K562 (cell line): ENCODE results near the gene MORF4L1. TPM values are rescaled to one million over a fixed set of nuclear protein-coding genes. Genes with fewer than 3 reads are reported as not detected.

Source experiments
- CSDE1 ChIP-seq, 2 experiments: fragments of 450-650 bp; IDR thresholded peaks; 2 replicates each; pipeline ENCODE4 v1.6.1; 2016; ENCODE audit warnings: mild to moderate bottlenecking in 1 of 2
- FOXP4 ChIP-seq: sonication (generic); formaldehyde crosslinking; IDR thresholded peaks from 2 replicates; pipeline ENCODE4 v1.8.0; 2022; ENCODE audit warnings: mild to moderate bottlenecking, missing genetic modification reagents, borderline replicate concordance
- GABPA ChIP-seq: fragments of 200-800 bp; sonication (Bioruptor generic); conservative IDR thresholded peaks from 2 replicates; pipeline ENCODE4 v1.6.1; 2016; ENCODE audit warnings: low read depth, missing genetic modification characterization, missing compliant biosample characterization
- NBN ChIP-seq: fragments of 450-650 bp; IDR thresholded peaks from 2 replicates; pipeline ENCODE4 v1.6.1; 2016; ENCODE audit warnings: low read depth, mild to moderate bottlenecking
- RBM39 ChIP-seq: fragments of 200-400 bp; formaldehyde crosslinking; optimal IDR thresholded peaks from 2 replicates; pipeline ENCODE3; 2018; ENCODE audit warnings: low read depth, low read length
- SMAD1 ChIP-seq: fragments of 150-350 bp; IDR thresholded peaks from 2 replicates; pipeline ENCODE4 v1.6.1; 2014; ENCODE audit warnings: low read length, low read depth; ENCODE audit not compliant: partially characterized antibody
- ZNF217 ChIP-seq: sonication (generic); formaldehyde crosslinking; IDR thresholded peaks from 2 replicates; pipeline ENCODE4 v1.8.0; 2022; ENCODE audit warnings: mild to moderate bottlenecking, missing genetic modification reagents
- polyA plus RNA-seq, 8 experiments: library from polyadenylated mRNA; depleted of rRNA in 4 of 8; stranded (reverse) in 5 of 8; unstranded in 3 of 8; fragments of >200 nt; fragmentation: Nextera tagmentation in 2 of 8; fragmentation: Illumina TruSeq in 1 of 8; extraction: Ambion mirVana in 2 of 8; extraction: Trizol in 1 of 8; gene quantifications; 2 replicates each; pipeline versions ENCODE4 v1.2.1 to v1.2.3, GENCODE V29; 2011 to 2014; ENCODE audit warnings: inconsistent platforms in 1 of 8, missing spikeins in 1 of 8
- total RNA-seq, 7 experiments: library from RNA; depleted of rRNA in 6 of 7; stranded (reverse); fragments of >200 nt in 6 of 7; fragmentation: Illumina TruSeq in 2 of 7; extraction: Trizol in 2 of 7; gene quantifications; 2 replicates each; pipeline versions ENCODE4 v1.2.1 to v1.2.3, GENCODE V29; 2011 to 2021; ENCODE audit warnings: low replicate concordance in 1 of 7
- TF ChIP-seq, protein P1 (sequence below): fragments of 200-400 bp; formaldehyde crosslinking; IDR thresholded peaks from 2 replicates; pipeline ENCODE4 v1.6.1; 2017; ENCODE audit warnings: mild to moderate bottlenecking, low read depth, low read length, moderate library complexity
- TF ChIP-seq, protein P2 (sequence below): fragments of 450-650 bp; IDR thresholded peaks from 2 replicates; pipeline ENCODE4 v1.6.1; 2016; ENCODE audit warnings: low read depth
- TF ChIP-seq, protein P3 (sequence below): fragments of 450-650 bp; formaldehyde crosslinking; IDR thresholded peaks from 2 replicates; pipeline ENCODE4 v1.4.0; 2022; ENCODE audit warnings: mild to moderate bottlenecking, moderate library complexity
- TF ChIP-seq, protein P4 (sequence below): fragments of 450-650 bp; formaldehyde crosslinking; IDR thresholded peaks from 2 replicates; pipeline ENCODE4 v1.4.0; 2020; ENCODE audit warnings: mild to moderate bottlenecking, moderate library complexity

Gene MORF4L1
- total and polyA plus RNA-seq, 9 of the 15 experiments (the other 6 are each of a cell fraction or from before 2014, with no cell fraction given): 127 to 615 (median 281) TPM

DNA sequence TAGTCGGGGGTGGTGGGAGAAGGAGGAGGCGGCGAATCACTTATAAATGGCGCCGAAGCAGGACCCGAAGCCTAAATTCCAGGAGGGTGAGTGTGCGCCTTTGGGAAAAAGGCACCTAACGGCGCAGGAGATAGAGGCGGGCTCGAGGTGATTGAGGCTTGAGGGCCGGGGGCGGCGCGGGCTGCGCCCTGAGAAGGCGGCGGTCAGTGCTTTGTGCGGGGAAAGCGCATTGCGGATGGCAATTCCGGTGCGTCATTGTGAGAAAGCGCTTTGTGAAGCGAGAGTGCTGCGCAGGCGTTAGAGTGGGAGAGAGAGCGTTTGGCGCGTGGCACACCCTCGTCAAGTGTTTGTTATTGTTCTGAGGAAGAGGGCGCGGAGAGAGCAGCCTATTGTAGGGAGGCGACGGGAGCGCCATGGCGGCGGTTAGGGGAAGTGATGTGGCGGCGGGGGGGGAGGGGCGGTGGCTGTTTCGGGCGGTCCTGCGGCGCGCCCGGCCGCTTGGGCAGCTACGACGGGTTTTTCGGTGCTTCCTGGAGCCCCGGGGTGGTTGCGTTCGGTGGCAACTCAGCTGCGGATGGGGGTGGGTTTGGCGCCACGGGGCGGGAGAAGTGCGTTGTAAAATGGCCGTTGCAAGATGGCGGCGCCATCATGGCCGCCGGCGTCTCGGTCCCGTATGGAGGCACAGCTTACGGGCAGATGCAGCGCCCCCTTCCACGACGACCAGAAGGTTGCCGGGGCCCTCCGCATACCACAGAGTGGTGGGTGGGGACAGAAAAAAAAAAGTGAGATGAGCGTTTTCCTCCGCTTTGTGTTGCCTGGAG, 492 bp downstream of the MORF4L1 start (continued):
- TF ChIP-seq, protein P1, sequence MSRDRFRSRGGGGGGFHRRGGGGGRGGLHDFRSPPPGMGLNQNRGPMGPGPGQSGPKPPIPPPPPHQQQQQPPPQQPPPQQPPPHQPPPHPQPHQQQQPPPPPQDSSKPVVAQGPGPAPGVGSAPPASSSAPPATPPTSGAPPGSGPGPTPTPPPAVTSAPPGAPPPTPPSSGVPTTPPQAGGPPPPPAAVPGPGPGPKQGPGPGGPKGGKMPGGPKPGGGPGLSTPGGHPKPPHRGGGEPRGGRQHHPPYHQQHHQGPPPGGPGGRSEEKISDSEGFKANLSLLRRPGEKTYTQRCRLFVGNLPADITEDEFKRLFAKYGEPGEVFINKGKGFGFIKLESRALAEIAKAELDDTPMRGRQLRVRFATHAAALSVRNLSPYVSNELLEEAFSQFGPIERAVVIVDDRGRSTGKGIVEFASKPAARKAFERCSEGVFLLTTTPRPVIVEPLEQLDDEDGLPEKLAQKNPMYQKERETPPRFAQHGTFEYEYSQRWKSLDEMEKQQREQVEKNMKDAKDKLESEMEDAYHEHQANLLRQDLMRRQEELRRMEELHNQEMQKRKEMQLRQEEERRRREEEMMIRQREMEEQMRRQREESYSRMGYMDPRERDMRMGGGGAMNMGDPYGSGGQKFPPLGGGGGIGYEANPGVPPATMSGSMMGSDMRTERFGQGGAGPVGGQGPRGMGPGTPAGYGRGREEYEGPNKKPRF: no peak
- peak in 1 of 2 experiments; percentile 94; a peak in 2 of 4 replicates for TF ChIP-seq CSDE1 (IDR thresholded peaks at IDR 0.05)
- TF ChIP-seq, protein P2, sequence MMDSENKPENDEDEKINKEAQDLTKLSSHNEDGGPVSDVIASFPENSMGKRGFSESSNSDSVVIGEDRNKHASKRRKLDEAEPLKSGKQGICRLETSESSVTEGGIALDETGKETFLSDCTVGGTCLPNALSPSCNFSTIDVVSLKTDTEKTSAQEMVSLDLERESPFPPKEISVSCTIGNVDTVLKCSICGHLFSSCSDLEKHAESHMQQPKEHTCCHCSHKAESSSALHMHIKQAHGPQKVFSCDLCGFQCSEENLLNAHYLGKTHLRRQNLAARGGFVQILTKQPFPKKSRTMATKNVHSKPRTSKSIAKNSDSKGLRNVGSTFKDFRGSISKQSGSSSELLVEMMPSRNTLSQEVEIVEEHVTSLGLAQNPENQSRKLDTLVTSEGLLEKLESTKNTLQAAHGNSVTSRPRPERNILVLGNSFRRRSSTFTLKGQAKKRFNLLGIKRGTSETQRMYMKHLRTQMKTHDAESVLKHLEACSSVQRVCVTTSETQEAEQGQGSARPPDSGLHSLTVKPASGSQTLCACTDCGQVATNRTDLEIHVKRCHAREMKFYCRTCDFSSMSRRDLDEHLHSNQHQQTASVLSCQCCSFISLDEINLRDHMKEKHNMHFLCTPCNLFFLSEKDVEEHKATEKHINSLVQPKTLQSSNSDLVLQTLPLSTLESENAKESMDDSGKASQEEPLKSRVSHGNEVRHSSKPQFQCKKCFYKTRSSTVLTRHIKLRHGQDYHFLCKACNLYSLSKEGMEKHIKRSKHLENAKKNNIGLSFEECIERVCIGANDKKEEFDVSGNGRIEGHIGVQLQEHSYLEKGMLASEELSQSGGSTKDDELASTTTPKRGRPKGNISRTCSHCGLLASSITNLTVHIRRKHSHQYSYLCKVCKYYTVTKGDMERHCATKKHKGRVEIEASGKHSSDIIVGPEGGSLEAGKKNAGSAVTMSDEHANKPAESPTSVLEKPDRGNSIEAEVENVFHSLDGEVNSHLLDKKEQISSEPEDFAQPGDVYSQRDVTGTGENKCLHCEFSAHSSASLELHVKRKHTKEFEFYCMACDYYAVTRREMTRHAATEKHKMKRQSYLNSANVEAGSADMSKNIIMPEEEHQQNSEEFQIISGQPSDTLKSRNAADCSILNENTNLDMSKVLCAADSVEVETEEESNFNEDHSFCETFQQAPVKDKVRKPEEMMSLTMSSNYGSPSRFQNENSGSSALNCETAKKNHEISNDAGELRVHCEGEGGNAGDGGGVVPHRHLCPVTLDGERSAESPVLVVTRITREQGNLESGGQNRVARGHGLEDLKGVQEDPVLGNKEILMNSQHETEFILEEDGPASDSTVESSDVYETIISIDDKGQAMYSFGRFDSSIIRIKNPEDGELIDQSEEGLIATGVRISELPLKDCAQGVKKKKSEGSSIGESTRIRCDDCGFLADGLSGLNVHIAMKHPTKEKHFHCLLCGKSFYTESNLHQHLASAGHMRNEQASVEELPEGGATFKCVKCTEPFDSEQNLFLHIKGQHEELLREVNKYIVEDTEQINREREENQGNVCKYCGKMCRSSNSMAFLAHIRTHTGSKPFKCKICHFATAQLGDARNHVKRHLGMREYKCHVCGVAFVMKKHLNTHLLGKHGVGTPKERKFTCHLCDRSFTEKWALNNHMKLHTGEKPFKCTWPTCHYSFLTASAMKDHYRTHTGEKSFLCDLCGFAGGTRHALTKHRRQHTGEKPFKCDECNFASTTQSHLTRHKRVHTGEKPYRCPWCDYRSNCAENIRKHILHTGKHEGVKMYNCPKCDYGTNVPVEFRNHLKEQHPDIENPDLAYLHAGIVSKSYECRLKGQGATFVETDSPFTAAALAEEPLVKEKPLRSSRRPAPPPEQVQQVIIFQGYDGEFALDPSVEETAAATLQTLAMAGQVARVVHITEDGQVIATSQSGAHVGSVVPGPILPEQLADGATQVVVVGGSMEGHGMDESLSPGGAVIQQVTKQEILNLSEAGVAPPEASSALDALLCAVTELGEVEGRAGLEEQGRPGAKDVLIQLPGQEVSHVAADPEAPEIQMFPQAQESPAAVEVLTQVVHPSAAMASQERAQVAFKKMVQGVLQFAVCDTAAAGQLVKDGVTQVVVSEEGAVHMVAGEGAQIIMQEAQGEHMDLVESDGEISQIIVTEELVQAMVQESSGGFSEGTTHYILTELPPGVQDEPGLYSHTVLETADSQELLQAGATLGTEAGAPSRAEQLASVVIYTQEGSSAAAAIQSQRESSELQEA: no peak
- TF ChIP-seq ZNF217 (CRISPR knock-in tag): no peak
- TF ChIP-seq GABPA (tag): peak; percentile 76
- no peak for TF ChIP-seq RBM39
- TF ChIP-seq SMAD1: no peak
- TF ChIP-seq, protein P3, sequence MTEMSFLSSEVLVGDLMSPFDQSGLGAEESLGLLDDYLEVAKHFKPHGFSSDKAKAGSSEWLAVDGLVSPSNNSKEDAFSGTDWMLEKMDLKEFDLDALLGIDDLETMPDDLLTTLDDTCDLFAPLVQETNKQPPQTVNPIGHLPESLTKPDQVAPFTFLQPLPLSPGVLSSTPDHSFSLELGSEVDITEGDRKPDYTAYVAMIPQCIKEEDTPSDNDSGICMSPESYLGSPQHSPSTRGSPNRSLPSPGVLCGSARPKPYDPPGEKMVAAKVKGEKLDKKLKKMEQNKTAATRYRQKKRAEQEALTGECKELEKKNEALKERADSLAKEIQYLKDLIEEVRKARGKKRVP (CRISPR knock-in tag): no peak
- TF ChIP-seq NBN: peak; percentile 22; the same call in 1 of the 2 replicates
- TF ChIP-seq, protein P4, sequence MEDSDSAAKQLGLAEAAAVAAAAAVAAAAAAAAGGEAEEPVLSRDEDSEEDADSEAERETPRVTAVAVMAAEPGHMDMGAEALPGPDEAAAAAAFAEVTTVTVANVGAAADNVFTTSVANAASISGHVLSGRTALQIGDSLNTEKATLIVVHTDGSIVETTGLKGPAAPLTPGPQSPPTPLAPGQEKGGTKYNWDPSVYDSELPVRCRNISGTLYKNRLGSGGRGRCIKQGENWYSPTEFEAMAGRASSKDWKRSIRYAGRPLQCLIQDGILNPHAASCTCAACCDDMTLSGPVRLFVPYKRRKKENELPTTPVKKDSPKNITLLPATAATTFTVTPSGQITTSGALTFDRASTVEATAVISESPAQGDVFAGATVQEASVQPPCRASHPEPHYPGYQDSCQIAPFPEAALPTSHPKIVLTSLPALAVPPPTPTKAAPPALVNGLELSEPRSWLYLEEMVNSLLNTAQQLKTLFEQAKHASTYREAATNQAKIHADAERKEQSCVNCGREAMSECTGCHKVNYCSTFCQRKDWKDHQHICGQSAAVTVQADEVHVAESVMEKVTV (CRISPR knock-in tag): no peak
- TF ChIP-seq FOXP4 (CRISPR knock-in tag): no peak
